Stomach (tissue), 4 donors: Measurements from ENCODE around the gene SDK2.

Experiments used
- POLR2A ChIP-seq, 4 donors: fragments of 450-650 bp; IDR thresholded peaks; one replicate each; pipeline ENCODE4 v1.6.1; 2016; ENCODE audit warnings: antibody characterized with exemption in 4 of 4, control low read depth in 2 of 4, mild to moderate bottlenecking in 1 of 4, moderate library complexity in 1 of 4
- POLR2AphosphoS5 ChIP-seq, 3 donors: sonication (generic); formaldehyde crosslinking; IDR thresholded peaks; one replicate each; pipeline ENCODE4 v1.6.1; 2016; ENCODE audit warnings: antibody characterized with exemption in 3 of 3
- TF ChIP-seq, protein P1 (sequence below), 7 experiments: fragments of 450-650 bp in 4 of 7; fragments of 200-600 bp in 3 of 7; sonication (generic) in 3 of 7; IDR thresholded peaks; one replicate each; pipeline ENCODE4 v1.5.1; 2016 to 2019; ENCODE audit warnings: antibody characterized with exemption in 7 of 7, control low read depth in 2 of 7, mild to moderate bottlenecking in 1 of 7

DNA sequence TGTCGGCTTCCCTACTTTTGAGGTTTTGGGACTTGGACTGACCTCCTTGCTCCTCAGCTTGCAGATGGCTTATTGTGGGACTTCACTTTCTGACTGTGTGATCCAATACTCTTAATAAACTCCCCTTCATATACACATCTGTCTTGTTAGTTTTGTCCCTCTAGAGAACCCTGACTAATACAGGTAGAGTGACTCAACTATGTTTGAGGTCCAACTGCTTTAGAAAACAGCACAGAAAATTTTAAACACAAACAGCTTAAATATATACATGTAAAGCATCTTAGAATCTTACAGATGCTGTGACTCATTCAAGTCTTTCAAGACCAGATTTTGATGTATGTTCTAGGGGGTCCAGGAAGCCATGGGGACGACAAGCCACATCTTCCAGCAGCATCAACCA lies 11.7 kb downstream of the SDK2 start:
- TF ChIP-seq, protein P1, sequence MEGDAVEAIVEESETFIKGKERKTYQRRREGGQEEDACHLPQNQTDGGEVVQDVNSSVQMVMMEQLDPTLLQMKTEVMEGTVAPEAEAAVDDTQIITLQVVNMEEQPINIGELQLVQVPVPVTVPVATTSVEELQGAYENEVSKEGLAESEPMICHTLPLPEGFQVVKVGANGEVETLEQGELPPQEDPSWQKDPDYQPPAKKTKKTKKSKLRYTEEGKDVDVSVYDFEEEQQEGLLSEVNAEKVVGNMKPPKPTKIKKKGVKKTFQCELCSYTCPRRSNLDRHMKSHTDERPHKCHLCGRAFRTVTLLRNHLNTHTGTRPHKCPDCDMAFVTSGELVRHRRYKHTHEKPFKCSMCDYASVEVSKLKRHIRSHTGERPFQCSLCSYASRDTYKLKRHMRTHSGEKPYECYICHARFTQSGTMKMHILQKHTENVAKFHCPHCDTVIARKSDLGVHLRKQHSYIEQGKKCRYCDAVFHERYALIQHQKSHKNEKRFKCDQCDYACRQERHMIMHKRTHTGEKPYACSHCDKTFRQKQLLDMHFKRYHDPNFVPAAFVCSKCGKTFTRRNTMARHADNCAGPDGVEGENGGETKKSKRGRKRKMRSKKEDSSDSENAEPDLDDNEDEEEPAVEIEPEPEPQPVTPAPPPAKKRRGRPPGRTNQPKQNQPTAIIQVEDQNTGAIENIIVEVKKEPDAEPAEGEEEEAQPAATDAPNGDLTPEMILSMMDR (IDR thresholded peaks at IDR 0.05): no peak
- TF ChIP-seq POLR2A (IDR thresholded peaks at IDR 0.05) (no peak), POLR2AphosphoS5 (IDR thresholded peaks at IDR 0.05) (no peak)
